ENCODE data around the gene HOOK2.

Gene HOOK2

GRCh38 chr19:12796146-12797071 lies 21.1 kb upstream of the HOOK2 start:
- Histone ChIP-seq H3K36me3 (ENCODE audit: low read depth) (peaks cover 36% of the 10 kb centered on the region), H3K4me1 (ENCODE audit: insufficient read depth, poor library complexity, severe bottlenecking) (peaks cover 11% of the 10 kb centered on the region), H3K27me3 (ENCODE audit: insufficient read depth, poor library complexity, severe bottlenecking) (no peaks in the 10 kb centered on the region), H3K9me3 (ENCODE audit: severe bottlenecking) (no peaks in the 10 kb centered on the region), H3K4me3 (ENCODE audit: severe bottlenecking) (no peak overlapping the region), H3K27ac (ENCODE audit: poor library complexity, severe bottlenecking) (peak overlapping the region; percentile 99)
- ATAC-seq (ENCODE audit: low read depth): peak; percentile 41
- DNase-seq (ENCODE audit: low spot score): no peak
- TF ChIP-seq CTCF (IDR thresholded peaks at IDR 0.05; ENCODE audit: poor library complexity, severe bottlenecking): peak; percentile 96

- no peak for DNase-seq (ENCODE audit: low spot score)
- ATAC-seq (ENCODE audit: low read depth): no peak
- H3K4me1 ChIP-seq (ENCODE audit: insufficient read depth, poor library complexity, severe bottlenecking): peaks cover 18% of the 10 kb centered on the region
- H3K27ac ChIP-seq (ENCODE audit: poor library complexity, severe bottlenecking): peak overlapping the region; percentile 99
- TF ChIP-seq CTCF (IDR thresholded peaks at IDR 0.05; ENCODE audit: poor library complexity, severe bottlenecking): no peak
- no peaks in the 10 kb centered on the region for H3K9me3 ChIP-seq (ENCODE audit: severe bottlenecking)
- H3K36me3 ChIP-seq (ENCODE audit: low read depth): peaks cover 28% of the 10 kb centered on the region
- H3K27me3 ChIP-seq (ENCODE audit: insufficient read depth, poor library complexity, severe bottlenecking): no peaks in the 10 kb centered on the region
- no peak overlapping the region for H3K4me3 ChIP-seq (ENCODE audit: severe bottlenecking)
These were observed 19.6 kb upstream of the HOOK2 start for GRCh38 chr19:12794971-12795381.

GRCh38 chr19:12794196-12794941 lies 19.0 kb upstream of the HOOK2 start:
- no peak for ATAC-seq (ENCODE audit: low read depth)
- peaks cover 22% of the 10 kb centered on the region for H3K36me3 ChIP-seq (ENCODE audit: low read depth)
- TF ChIP-seq CTCF (IDR thresholded peaks at IDR 0.05; ENCODE audit: poor library complexity, severe bottlenecking): peak; percentile 11
- H3K9me3 ChIP-seq (ENCODE audit: severe bottlenecking): no peaks in the 10 kb centered on the region
- peak overlapping the region; percentile 99 for H3K27ac ChIP-seq (ENCODE audit: poor library complexity, severe bottlenecking)
- H3K27me3 ChIP-seq (ENCODE audit: insufficient read depth, poor library complexity, severe bottlenecking): no peaks in the 10 kb centered on the region
- no peak for DNase-seq (ENCODE audit: low spot score)
- H3K4me3 ChIP-seq (ENCODE audit: severe bottlenecking): peak overlapping the region; percentile 81
- peaks cover 18% of the 10 kb centered on the region for H3K4me1 ChIP-seq (ENCODE audit: insufficient read depth, poor library complexity, severe bottlenecking)

- Histone ChIP-seq H3K27ac (ENCODE audit: poor library complexity, severe bottlenecking) (peak overlapping the region; percentile 99), H3K4me1 (ENCODE audit: insufficient read depth, poor library complexity, severe bottlenecking) (peaks cover 26% of the 10 kb centered on the region), H3K36me3 (ENCODE audit: low read depth) (peaks cover 16% of the 10 kb centered on the region), H3K4me3 (ENCODE audit: severe bottlenecking) (peak overlapping the region; percentile 81), H3K27me3 (ENCODE audit: insufficient read depth, poor library complexity, severe bottlenecking) (no peaks in the 10 kb centered on the region), H3K9me3 (ENCODE audit: severe bottlenecking) (no peaks in the 10 kb centered on the region)
- TF ChIP-seq CTCF (IDR thresholded peaks at IDR 0.05; ENCODE audit: poor library complexity, severe bottlenecking): no peak
- ATAC-seq (ENCODE audit: low read depth) (peak; percentile 26), DNase-seq (ENCODE audit: low spot score) (peak; percentile 90)
These were observed 18.2 kb upstream of the HOOK2 start for GRCh38 chr19:12793290-12794195.

All from RWPE2 (cell line).